Skin epidermis (tissue), 12 donors: Measurements from ENCODE around the gene ZNF655.
A peak's percentile ranks its signal among the peaks of the same experiment; 100 is the strongest.

Source experiments
- H3K27ac ChIP-seq, 21 experiments: fragments of 200-600 bp; sonication (generic) in 11 of 21; one replicate each; pipeline ENCODE4 v1.5.0; 2020; ENCODE audit warnings: mild to moderate bottlenecking in 3 of 21, inconsistent platforms in 2 of 21, moderate library complexity in 2 of 21
- H3K4me3 ChIP-seq, 7 experiments: fragments of 200-600 bp; sonication (generic) in 2 of 7; one replicate each; pipeline ENCODE4 v1.5.0; 2020; ENCODE audit warnings: inconsistent platforms in 2 of 7, mild to moderate bottlenecking in 2 of 7, moderate library complexity in 1 of 7

The ZNF655 gene

DNA sequence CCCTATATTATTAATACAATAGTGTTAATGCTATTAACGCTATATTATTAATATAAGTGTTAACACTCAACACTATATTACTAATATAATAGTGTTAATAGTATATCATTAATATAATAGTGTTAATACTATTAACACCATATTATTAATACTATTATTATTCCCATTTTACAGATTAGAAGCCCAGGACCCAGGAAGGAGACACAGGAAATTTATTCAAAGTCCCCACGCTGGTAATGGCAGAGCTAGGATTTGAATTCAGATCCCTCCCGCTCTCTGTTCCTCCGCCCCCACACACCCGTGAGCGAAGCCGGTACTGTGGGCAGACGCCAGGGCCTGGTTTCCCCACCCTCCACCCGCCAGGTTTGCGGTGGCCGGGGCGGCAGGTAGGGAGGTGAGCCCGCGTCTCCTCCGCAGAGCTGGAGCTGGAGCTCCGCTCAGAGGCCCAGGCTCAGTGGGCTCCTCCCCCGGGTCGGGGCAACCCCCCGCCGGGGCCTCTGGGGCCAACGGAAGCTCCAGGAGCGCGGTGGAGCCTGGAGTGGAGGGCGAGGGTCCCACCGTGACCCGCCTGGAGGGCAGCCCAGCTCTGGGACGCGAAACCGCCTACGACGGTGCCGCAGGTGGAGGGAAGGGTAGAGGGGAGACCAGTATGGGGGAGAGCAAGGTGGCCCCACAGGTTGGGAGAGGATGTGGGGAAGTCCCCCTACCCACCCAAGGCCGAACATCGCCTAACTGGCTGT lies 39.5 kb downstream of the ZNF655 start, which contains the start of gene TMEM225B:
Gene TMEM225B, plus strand, starts transcription at position 506 of the 740 bp plus-strand sequence. CDS start 6,122 bp downstream, outside the sequence.
- Histone ChIP-seq H3K27ac (no peak within 1 kb of the TSS), H3K4me3 (no peak within 1 kb of the TSS)

DNA sequence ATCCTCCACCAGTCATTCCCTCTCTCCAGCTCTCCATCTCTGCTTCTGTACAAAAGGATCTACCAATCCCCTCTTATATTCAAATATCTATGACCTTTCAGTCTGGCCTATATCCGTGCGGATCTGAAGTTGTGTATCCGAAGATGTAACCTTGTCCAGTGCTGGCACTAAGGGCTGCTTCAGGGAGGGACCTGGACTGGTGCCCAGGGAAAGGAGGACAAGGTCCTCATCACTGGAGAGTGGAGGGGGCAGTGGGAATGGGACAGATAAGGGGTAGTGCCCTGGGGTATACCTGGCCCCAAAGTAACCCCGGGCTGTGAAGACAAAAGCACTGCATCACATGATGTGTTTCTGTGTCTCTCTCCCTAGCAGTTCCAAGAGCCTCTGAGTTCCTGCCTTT lies 41.4 kb downstream of the ZNF655 start:
- H3K27ac ChIP-seq, result no peak overlapping the region
- H3K4me3 ChIP-seq, result no peak overlapping the region

DNA sequence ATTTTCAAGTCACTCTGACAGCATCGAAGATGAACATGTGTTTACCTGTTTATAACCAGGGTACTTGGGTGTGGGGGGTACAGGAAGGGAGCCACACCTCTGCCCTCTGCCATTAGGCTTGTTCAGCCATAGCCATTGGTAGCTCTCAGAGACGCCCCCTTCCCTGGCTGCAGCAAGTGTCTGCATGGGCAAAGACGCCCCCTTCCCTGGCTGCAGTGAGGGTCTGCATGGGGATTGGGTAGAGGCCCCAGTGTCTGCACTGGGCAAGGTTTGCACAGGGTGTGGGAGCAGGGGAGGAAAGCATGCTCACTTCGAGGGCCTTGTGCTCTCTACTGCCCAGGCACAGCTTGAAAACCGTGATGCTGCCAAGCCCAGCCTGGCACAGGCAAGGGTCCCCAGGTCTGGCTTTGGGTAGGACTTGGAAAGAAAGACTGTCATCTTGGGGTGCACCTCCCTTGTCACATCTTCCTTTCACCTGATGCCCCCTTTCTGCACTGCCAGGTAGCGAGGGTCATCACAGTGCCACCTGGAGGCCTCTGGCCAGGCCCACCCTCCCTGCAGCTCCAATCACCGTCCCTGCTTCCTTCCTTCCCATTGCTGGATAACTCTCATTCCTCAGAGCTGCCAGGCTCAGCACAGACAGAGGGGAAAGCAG lies 43.3 kb downstream of the ZNF655 start:
- H3K4me3 ChIP-seq, result no peak overlapping the region
- H3K27ac ChIP-seq, result no peak overlapping the region

DNA sequence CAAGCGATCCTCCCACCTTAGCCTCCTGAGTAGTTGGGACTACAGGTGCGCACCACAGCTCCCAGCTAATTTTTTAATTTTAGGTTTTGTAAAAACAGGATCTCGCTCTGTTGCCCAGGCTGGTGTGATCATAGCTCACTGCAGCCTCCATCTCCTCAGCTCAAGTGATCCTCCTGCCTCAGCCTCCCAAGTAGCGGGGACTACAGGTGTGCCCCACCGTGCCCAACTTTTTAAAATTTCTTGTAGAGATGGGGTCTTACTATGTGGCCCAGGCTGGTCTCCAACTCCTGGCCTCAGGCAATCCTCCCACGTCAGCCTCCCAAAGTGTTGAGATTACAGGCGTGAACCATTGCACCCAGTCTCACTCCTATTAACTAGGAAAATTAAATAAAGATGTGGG lies 47.1 kb downstream of the ZNF655 start:
- no peak overlapping the region for H3K4me3 ChIP-seq
- H3K27ac ChIP-seq, result no peak overlapping the region

DNA sequence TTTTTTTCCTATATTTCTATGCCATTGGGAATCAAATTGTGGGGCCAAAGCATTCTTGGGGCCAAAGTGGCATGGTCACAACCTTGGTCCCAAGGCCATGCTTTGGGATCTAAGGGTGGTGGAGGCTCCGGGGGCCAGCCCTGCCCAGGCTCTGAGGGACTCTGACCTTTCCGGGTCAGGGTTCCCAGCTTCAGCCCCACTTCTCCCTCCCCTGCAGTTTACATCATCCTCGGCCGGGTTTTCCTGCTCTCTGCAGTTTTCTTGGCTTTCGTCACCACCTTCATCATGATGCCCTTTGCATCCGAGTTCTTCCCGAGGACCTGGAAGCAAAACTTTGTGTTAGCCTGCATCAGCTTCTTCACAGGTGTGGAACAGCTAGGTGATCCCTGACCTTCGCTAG lies 48.1 kb downstream of the ZNF655 start:
- no peak overlapping the region for H3K4me3 ChIP-seq
- no peak overlapping the region for H3K27ac ChIP-seq

DNA sequence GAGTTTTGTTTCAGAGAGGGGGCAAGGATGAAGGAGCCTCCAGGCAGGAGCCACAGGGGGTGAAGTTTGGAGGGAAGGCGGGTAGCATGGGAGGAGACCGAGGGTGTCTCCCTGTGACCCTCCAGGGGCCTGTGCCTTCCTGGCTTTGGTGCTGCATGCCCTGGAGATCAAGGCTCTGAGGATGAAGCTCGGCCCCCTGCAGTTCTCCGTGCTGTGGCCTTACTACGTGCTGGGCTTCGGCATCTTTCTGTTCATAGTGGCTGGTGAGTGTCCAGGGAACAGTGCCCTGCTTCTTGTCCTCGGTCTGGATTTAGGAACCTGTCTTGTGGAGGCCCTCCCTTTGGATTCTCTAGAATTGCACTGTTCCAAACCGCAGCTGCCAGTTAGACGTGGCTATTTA lies 49.1 kb downstream of the ZNF655 start:
- no peak overlapping the region for H3K27ac ChIP-seq
- H3K4me3 ChIP-seq, result no peak overlapping the region

DNA sequence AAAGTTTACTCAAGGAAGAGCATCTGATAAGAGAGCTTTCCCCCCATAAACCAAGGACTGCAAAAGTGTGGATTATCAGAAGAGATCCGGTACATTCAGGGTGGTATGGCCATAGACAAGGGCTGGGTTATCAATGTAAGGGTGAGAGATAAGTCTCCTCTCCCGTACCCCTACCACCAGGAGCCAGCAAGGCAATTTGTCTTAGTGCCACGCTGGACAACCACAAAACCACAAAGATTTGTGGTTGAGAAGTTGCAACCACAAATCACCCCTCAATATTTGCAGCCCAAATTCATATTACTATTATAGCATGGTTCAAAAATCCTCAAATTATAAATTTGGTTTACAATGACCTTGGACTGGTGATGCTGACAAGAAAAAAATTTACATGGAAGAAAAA lies 56.1 kb downstream of the ZNF655 start:
- Histone ChIP-seq H3K27ac (no peak overlapping the region), H3K4me3 (no peak overlapping the region)

DNA sequence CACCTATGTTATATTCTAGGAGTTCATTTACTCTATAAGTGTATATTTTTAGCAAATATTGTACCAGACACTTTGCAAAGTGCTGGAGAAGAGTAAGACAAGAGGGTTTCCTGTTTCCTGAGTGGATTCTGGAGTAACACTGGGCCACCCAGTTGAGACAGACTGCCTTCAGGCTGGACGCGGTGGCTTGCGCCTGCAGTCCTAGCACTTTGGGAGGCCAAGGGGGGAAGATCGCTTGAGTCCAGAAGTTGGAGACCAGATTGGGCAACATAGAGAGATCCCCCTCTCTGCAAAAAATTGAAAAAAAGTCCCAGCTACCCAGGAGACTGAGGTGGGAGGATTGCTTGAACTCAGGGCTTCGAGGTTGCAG lies 57.5 kb downstream of the ZNF655 start:
- Histone ChIP-seq H3K4me3 (peak overlapping the region in 6 of 7 experiments; percentile 68 to 94 (median 83)), H3K27ac (peak overlapping the region in 1 of 21 experiments; percentile 93)

DNA sequence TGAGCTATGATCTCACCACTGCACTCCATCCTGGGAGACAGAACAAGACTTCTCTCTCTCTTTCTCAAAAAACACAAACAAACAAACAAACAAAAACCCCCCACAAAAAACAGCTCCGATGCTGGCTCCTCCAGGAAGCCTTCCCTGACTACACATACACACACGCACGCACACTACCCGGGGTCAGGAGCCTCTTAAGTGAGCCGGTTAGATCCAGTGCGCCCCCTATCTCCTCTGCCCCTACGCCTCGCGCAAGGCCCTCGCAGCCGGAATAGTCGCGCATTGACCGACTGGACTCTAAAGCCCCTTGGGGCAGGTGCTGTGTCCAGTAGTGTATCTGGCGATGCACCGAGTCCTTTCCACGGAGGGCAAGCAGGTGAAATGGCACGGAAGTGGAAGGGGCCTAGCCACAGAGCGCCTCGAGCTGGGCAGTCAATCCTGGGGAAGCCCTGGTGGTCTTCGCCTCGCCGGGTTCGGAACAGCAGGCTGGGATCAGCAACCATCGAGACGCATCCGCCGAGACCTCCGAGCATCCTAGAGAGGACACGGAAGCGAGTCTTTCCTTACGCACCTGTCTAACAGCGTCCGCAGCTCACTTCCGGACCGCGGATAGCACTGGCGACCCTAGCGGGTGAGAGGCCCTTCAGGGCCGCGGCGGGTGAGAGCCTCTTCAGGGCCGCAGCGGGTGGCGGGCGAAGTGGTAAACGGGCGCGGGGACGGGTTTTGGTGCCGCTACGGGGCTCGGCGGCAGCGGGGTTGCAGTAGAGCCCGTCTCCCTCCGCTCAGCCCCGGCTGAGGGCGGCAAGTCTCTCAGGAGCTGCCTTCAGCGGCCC lies 58.1 kb downstream of the ZNF655 start, which contains the start of gene ZSCAN25:
Gene ZSCAN25, plus strand, starts transcription at position 588 of the 833 bp plus-strand sequence. CDS start 2,661 bp downstream, outside the sequence.
- Histone ChIP-seq H3K4me3 (peak within 1 kb of the TSS; percentile 68 to 94 (median 83)), H3K27ac (peak within 1 kb of the TSS; percentile 66 to 96 (median 88))

DNA sequence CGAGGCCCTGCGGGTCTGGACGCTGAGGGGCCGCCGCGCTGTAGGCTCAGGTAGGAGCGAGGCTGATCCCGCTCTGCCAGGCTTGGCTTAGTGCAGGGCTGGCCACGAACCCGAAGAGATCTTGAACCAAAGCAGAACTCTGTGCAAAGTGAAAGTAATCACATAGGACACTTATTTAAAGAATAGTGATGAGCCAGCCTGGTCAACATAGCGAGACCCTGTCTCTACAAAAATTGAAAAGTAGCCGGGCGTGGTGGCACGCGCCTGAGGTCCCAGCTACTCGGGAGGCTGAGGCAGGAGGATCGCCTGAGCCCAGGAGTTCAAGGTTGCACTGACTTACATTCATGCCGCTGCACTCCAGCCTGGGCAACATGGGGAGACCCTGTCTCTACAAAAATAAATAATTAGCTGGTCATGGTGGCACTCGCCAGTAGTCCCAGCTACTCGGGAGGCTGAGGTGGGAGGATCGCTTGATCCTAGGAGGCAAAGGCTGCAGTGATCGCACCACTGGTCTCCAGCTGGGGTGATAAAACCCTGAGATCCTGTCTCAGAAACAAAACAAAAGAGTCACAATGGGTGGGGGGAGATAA lies 58.8 kb downstream of the ZNF655 start:
- Histone ChIP-seq H3K4me3 (peak overlapping the region; percentile 68 to 94 (median 83)), H3K27ac (peak overlapping the region; percentile 66 to 96 (median 88))

DNA sequence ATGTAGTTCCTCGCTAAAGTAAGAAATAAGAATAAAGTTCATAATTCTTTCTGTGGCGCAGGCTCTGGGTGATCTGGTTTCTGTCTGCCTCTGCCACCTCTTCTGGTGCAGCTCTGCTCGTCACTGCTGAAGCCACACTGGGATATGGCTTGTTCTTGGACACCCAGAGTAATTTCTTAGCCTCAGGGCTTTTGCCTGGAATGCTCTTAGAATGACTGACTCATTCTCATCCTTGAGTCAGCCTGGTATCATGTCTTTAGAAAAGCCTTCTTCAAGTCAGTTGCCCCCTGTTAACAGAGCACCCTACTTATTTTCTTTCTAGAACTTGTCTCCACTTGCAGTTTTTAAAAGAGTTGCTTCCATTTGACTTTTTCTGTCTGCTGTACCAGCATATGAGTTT lies 60.3 kb downstream of the ZNF655 start:
- H3K27ac ChIP-seq, result no peak overlapping the region
- no peak overlapping the region for H3K4me3 ChIP-seq

DNA sequence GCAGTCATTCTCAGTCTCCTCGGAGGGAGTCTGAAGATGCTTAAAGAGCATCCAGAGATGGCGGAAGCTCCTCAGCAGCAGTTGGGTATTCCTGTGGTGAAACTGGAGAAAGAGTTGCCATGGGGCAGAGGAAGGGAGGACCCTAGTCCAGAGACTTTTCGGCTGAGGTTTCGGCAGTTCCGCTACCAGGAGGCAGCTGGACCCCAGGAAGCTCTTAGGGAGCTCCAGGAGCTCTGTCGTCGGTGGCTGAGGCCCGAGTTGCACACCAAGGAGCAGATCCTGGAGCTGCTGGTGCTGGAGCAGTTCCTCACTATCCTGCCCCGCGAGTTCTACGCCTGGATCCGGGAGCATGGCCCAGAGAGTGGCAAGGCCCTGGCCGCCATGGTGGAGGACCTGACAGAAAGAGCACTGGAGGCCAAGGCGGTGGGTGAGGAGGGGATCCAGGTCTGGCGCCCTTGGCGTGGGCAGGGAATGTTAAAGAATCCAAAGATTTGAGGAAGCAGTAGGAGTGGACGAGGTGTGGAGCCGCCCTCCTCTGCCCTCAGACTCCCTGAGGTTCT lies 61.2 kb downstream of the ZNF655 start:
- no peak overlapping the region for H3K4me3 ChIP-seq
- no peak overlapping the region for H3K27ac ChIP-seq

DNA sequence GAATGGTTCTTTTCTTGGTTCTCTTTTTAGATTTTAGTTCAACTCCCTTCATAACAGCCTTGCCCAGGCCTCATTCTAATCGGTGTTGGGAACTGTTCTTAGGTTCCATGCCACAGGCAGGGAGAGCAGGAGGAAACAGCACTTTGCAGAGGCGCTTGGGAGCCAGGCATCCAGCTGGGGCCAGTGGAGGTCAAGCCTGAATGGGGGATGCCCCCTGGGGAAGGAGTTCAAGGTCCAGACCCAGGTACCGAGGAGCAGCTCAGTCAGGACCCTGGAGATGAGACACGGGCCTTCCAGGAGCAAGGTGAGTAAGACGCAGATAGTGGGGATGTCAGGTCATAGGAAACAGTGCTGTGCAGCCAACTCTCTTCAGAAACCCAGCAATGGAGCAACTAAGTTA lies 62.8 kb downstream of the ZNF655 start:
- Histone ChIP-seq H3K4me3 (no peak overlapping the region), H3K27ac (no peak overlapping the region)

DNA sequence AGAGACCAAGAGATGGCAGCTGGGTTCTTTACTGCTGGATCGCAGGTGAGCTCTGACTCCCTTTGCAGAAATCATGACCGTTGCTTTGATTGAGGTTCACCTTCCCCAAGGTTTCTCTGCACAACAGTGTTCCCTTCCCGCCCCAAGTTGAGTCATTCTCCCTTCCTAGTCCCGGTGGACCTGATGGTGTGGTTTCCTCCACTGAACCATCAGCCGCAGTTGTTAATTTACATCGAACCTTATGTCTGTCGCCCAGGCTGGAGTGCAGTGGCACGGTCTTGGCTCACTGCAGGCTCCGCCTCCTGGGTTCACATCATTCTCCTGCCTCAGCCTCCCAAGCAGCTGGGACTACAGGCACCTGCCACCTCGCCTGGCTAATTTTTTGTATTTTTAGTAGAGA lies 64.2 kb downstream of the ZNF655 start:
- peak overlapping the region in 5 of 21 experiments; percentile 18 to 85 (median 75) for H3K27ac ChIP-seq
- H3K4me3 ChIP-seq, result no peak overlapping the region

DNA sequence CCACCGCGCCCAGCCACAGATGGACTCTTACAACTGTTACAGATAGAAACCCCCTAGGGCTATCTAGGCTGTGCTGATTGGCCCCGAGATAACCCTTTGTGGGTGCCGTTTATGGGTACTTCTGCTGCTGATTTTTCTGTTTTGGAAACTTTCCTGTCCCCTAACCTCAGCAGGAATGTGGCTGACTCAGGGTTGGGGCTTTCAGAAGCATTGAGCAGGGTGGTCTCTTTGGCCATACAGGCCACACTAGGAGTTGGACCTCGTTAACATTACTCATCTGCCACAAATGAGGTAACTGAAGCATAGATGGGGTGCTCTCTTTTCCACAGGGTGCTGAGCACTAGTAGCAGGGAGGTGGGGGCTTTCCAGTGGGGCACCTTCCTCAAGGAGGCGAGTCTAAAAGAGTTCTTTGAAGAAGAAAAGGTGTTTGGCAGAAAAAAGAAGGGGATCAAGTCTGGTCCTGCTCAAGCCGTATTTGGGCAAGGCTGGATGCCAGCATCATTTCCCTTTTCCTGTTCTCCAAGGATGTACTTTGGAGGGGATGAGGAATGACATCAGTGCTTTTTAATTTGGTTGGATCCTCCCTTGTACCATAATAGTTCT lies 64.8 kb downstream of the ZNF655 start:
- Histone ChIP-seq H3K27ac (peak overlapping the region in 9 of 21 experiments; percentile 4 to 85 (median 75)), H3K4me3 (no peak overlapping the region)

DNA sequence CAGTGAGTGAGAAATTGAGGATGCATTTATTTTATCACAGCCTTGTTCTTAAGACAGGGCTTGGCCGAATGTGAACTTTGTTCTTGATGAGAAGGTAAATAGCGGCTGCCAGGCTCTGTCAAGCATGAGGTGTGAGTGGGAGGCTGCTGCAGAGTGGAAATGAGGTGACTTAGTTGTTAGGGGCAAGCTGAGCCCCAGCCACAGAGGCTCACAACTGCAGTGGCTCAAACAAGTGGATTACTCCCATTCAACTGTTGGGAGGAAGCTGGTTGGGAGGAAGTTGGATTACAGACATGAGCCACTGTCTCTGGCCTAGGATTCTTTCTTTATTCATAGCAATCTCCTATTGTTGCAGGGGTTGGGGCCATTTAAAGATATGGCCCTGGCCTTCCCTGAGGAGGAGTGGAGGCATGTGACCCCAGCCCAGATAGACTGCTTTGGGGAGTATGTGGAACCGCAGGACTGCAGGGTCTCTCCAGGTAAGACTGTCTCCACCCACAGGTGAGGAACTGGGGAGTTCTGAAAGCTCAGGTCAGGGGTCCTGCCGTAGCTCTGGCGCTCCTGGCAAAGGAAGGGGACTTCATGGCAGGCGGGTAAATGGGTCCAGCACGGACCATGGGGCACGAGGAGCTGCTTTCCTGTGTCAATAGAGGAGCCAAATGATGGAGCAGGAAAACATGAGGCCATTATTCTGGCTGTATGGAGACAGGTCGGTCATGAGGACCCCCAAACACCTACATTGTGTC lies 65.4 kb downstream of the ZNF655 start:
- Histone ChIP-seq H3K27ac (peak overlapping the region in 14 of 21 experiments; percentile 4 to 85 (median 53)), H3K4me3 (no peak overlapping the region)

DNA sequence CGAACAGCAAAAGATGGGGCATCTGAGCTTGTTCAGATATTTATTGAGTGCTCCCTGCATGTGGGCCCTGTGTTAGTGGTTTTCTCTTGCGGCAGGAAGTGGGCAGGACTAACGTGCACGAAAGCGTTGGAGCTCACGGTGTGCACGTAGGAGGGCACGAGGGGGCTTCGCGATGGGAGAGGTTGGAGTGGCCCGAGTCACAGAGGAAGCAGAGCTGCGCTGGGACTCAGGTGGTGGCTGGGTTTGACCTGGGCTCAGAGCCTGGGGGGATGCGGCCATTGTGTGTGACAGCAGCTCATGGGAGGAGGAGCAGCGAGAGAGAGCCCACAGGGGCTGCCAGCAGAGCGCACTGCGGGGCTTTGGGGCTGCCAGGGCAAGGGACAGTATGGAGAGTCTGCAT lies 66.0 kb downstream of the ZNF655 start:
- no peak overlapping the region for H3K4me3 ChIP-seq
- H3K27ac ChIP-seq, result peak overlapping the region in 14 of 21 experiments; percentile 13 to 85 (median 38)

DNA sequence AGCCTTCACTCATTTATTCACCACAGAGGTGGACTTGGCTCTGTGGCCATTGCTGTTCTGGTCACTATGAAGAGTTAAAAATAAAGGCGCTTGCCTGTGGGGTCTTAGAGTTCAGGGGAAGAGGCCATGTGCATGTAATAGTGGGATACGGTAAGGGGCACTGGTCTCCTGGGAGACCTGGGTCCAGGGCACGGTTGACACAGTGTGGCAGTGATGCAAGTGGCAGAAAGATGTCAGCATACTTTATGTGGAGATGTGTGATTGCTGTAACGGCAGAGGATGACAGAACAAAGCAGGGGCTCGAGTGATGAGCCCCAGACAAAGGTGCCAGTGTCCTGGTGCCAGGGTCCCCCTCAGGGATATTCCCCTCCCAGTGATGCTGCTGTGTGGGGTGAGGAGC lies 66.9 kb downstream of the ZNF655 start:
- Histone ChIP-seq H3K27ac (peak overlapping the region in 3 of 21 experiments; percentile 18 to 85 (median 83)), H3K4me3 (no peak overlapping the region)
